Activated effector memory CD4-positive, alpha-beta T cell treated with Interleukin-2 at 50 U/mL for 16 hours (primary cell): ENCODE measurements around the gene CHST8.
"Not testable (repeated sequence)": the region's sequence is repeated elsewhere in the genome, so short reads cannot be mapped to it uniquely, and the experiment has no call there.

Source experiments
- DNase-seq: peaks from one replicate; pipeline ENCODE4 v3.0.0-alpha.2; 2020

Gene CHST8

GRCh38 chr19:33647146-33647545, 25.4 kb downstream of the CHST8 start:
- no peak for DNase-seq

- no peak for DNase-seq
Measured at GRCh38 chr19:33649627-33650305, 28.0 kb downstream of the CHST8 start.

GRCh38 chr19:33653684-33654083, 31.9 kb downstream of the CHST8 start:
- DNase-seq = no peak

GRCh38 chr19:33654840-33655508, 33.2 kb downstream of the CHST8 start:
- DNase-seq = no peak

- DNase-seq = no peak
Measured at GRCh38 chr19:33659835-33660234, 38.1 kb downstream of the CHST8 start.

GRCh38 chr19:33660410-33661124, 38.8 kb downstream of the CHST8 start:
- no peak for DNase-seq

GRCh38 chr19:33661336-33661735, 39.6 kb downstream of the CHST8 start:
- DNase-seq = no peak

GRCh38 chr19:33662391-33663092, 40.8 kb downstream of the CHST8 start:
- no peak for DNase-seq

GRCh38 chr19:33663316-33663715, 41.6 kb downstream of the CHST8 start:
- DNase-seq = not testable (repeated sequence)

GRCh38 chr19:33664744-33665143, 43.0 kb downstream of the CHST8 start:
- no peak for DNase-seq

- DNase-seq = no peak
Measured at GRCh38 chr19:33665776-33666595, 44.2 kb downstream of the CHST8 start.

GRCh38 chr19:33667141-33667650, 45.4 kb downstream of the CHST8 start:
- no peak for DNase-seq

GRCh38 chr19:33667881-33668280, 46.1 kb downstream of the CHST8 start:
- DNase-seq = no peak

GRCh38 chr19:33668968-33669367, 47.2 kb downstream of the CHST8 start:
- DNase-seq = no peak

- DNase-seq = no peak
Measured at GRCh38 chr19:33669376-33669775, 47.6 kb downstream of the CHST8 start.

GRCh38 chr19:33670398-33670797, 48.6 kb downstream of the CHST8 start:
- no peak for DNase-seq

GRCh38 chr19:33671211-33671610, 49.5 kb downstream of the CHST8 start:
- no peak for DNase-seq

GRCh38 chr19:33673258-33673875, 51.6 kb downstream of the CHST8 start:
- no peak for DNase-seq

- DNase-seq = no peak
Measured at GRCh38 chr19:33673996-33674625, 52.4 kb downstream of the CHST8 start.

GRCh38 chr19:33674626-33675367, 53.0 kb downstream of the CHST8 start:
- no peak for DNase-seq
